Caki2 (cell line): Measurements from ENCODE around the gene SGMS1. TPM values are rescaled to one million over a fixed set of nuclear protein-coding genes. Genes with fewer than 3 reads are reported as not detected.
"Not testable (repeated sequence)": the region's sequence is repeated elsewhere in the genome, so short reads cannot be mapped to it uniquely, and the experiment has no call there.

Experiments
- DNase-seq: peaks from one replicate; pipeline ENCODE4 v3.0.0-alpha.2; 2015; ENCODE audit warnings: low read depth
- in situ Hi-C: cut with HindIII; loops from 2 replicates; pipeline ENCODE4 v1.10.0; 2016; ENCODE audit warnings: low sequenced_read_pairs, low pct_unique_long_range_greater_than_20kb, mixed read lengths
- total RNA-seq: library from RNA; depleted of rRNA; stranded (reverse); fragments of >200 nt; shearing (Covaris generic); gene quantifications from 2 replicates; pipeline ENCODE4 v1.2.3, GENCODE V29; 2014; ENCODE audit warnings: low replicate concordance; rRNA removed

The SGMS1 gene
- total RNA-seq = 52.0 and 54.6 TPM in 2 replicates

DNA sequence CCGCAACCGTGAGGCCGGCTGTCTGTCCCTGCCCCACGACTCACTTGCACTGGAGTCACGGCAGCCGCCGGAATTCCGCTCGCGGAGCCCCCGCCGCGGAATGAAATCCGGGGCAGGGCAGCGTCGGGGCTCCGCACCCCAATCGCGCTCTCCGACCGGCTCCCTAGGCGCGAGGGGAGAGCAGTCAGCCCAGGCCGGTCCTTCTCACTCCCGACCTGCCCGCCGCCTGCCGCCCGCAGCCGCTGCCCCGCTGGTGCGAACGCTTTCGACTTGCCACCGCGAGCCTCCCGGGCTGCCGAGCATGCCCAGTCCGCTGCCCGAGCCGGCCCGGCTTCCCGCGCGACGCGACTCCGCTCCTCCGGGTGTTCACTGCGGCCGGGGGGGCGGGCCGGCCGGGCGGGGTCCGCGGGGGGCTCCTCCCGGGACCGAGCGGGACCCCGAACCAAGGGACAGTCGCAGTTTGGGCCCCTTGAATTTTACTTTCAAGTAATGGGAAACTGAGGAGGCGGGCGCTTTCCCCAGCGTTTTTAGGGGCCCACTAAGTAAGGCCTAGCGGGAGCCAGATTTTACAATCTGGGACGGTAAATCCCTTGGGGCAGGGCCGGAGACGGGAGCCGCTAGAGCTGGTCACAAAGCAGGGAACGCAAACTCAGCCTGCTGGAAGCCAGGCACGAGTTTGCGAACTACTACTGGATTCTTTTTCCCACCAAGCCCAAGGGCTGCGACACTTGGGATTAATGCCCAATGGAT is at the start of gene SGMS1:
Gene SGMS1, minus strand, starts transcription at position 294 of the 750 bp plus-strand sequence. CDS start 279,842 bp downstream, outside the sequence.
- in situ Hi-C loops = no loop called here
- DNase-seq = peak; percentile 90

GRCh38 chr10:50672152-50672551 is 48.4 kb upstream of the SGMS1 start:
- in situ Hi-C loops, DNase-seq: not testable (repeated sequence)

GRCh38 chr10:50671645-50672044 is 47.9 kb upstream of the SGMS1 start:
- in situ Hi-C loops, DNase-seq: not testable (repeated sequence)

DNA sequence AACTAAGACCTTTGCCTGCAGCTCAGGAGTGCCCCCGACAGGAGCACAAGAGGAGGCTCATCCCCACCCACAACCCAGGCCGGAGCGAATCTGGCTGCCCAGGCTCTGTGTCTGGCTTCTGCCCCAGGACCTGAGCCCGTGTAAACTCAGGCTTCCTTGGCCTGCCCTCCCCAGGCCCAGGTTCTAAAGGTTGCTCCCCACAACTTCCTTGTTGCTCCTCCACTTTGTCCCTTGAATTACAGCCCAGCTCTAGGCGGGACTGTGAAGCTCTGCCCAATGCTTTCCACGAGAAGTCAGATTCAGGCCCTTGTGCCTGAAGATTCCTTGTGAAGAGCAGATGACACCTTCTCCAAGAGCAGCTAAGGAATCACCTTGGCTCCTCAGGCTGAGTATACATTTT is 46.2 kb upstream of the SGMS1 start:
- in situ Hi-C loops, DNase-seq: not testable (repeated sequence)

DNA sequence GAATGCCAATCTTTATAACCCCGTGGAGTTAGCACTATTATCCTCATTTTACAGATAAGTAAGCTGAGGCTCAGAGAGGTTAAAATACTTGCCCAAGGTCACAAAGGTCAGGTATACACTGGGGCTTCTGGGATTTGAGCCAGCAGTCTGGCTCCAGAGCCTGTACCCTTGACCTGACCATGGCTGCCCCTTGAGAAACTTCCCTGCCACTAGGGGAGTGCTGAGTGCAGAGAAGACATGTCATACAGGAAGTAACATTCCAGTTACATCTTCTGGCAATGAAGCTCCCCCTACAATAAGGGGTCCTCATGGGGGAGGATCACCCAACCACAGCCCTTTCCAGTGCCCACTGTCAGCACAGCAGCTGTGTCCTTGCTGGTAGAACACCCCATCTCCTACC is 43.6 kb upstream of the SGMS1 start:
- DNase-seq, in situ Hi-C loops: not testable (repeated sequence)

GRCh38 chr10:50662420-50662819 is 38.7 kb upstream of the SGMS1 start:
- in situ Hi-C loops, DNase-seq: not testable (repeated sequence)

GRCh38 chr10:50661563-50661962 is 37.8 kb upstream of the SGMS1 start:
- in situ Hi-C loops, DNase-seq: not testable (repeated sequence)

DNA sequence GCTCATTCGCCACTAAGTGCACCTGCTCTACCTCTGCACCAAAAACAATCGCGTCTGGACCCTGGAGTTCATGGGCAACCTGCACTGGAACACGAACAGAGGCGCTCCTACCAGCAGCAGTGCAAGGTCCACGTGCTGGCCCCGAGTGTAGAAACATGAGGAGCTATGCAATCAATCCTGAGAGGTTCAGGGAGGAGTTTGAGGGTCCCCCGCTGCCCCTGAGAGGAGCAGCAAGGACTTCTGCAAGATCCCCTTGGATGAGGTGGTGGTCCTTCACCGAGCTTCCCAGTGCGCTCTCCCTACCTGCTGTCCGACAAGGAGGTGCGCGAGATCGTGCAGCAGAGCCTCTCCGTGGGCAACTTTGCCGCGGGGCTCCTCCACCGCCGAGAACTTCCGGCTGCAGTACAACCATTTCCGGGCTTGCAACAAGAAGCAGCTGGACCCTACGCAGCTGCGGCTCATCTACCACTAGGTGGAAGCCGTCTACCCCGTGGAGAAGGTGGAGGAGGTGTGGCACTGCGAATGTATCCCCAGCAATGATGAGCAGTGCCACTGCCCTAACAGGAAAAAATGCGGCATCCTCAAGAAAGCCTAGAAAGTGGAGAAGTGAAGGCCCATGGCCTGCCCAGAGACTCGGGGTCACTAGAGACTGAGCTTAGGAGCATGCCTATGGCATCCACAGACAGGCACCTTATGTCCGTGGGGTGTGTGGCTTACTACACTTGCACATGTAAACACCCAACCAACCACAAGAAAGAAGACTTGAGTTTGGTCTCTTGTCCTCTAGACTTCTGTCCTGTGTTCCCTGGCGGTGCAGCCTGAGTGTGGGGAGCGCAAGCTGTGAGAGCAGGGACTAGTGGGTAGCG is 36.3 kb upstream of the SGMS1 start:
- in situ Hi-C loops = not testable (repeated sequence)
- peak; percentile 75 for DNase-seq

DNA sequence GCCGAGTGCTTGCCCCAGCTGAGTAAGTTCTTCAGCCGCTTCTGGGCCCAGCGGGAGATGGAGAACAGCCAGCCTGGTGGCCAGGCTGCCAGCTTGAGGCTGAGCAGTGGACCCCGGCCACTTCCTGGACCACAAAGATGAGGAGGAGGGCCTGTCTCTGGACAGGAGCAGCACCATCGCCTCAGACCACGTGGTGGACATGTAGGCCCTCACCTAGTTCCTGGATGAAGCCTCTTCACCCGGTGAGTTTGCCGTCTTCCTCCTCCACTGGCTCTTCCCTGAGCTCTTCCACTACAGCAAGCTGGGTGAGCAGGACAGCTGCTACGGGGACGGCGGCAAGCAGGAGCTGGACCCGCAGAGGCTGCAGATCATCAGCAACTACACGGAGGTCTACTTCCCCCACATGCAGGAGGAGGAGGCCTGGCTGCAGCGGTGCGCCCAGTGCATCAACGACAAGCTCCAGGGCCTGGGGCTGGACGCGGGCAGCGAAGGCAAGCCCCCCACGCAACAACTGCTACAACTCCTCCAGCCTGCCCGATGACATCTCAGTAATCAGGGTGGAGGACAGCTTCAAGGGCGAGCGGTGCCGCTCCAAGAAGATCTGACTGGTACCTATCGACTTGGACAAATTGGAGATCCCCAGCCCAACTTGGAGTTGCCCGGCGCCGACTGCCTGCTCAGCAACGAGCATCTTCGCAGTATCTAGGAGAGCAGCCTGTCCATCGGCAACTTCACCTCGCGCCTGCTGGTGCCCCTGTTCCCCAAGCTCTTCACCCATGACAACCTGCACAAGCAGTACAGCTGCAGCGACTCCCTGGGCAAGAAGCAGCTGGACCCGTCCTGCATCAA is 35.5 kb upstream of the SGMS1 start:
- in situ Hi-C loops, DNase-seq: not testable (repeated sequence)

- no peak for DNase-seq
- in situ Hi-C loops = no loop called here
Measured at GRCh38 chr10:50658165-50658564, 34.4 kb upstream of the SGMS1 start.

DNA sequence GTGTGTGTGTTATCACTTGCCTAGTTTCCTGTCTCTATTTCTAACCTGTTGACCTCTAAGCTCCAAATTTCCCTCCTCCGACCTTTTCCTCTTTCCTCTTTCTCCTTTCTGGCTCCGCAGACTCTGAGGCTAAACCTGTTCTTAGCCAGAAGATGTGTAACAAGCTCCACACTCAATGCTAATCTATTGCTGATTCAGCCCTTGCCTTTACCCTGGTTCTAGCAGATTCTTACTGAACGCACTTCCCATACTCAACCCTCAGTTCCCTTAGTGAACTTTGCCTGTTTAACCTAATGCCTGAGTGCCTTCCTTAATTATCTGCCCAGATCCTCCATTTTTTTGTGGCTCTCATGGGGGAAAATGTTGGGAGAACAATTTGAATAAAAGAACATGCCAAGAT is 30.0 kb upstream of the SGMS1 start:
- no peak for DNase-seq
- in situ Hi-C loops = no loop called here

DNA sequence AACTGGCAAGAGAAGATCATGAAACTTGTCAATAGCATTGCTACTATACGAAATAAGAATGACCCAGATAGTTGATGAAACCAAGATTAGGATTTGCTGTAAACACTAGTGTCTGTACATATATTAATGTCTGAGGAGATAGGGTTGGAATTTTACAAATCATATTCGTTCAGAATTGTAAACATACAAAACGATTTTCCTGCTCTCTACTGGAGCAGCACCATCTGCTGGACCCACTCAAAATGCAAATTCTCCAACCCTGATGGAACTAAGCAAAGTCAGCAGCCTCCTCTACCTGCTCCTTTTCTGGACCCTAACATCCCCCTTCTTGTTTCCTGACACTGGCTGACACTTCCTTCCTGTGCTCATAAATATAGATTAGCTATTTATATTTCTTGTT is 29.4 kb upstream of the SGMS1 start:
- in situ Hi-C loops = no loop called here
- DNase-seq = no peak

GRCh38 chr10:50651808-50652207 is 28.1 kb upstream of the SGMS1 start:
- in situ Hi-C loops = no loop called here
- no peak for DNase-seq

DNA sequence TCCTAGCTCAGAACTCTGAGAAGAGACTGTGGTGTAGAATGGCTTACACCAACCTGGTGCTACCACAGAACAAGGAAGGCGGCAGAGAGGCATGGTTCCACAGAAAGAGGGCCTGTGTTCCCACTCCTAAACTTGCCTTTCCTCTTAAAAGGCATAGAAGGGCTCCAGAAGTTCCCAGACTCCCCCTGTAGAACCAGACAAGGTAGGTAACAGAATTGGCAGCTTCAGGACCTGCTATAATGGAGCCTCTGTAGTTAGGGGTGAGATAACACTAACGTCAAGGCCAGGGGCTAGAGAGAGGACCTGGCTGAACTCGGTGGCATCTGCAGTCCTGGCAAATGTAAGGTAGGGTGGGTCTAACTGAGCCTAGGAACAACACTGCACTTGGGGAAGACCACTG is 26.7 kb upstream of the SGMS1 start:
- no peak for DNase-seq
- in situ Hi-C loops = no loop called here

DNA sequence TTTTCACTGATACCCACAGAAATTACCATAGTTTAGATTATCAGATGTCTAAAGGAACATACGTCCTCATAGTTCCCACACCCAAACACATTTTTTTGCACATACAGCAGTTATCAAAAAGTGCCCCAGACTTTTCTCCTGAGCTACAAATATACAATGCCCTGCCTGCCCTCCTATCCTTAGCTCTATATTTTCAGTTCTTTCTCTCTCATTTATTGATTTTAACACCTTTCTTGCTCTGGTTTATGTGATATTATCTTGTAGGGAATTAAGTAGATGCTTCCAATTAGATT is 25.1 kb upstream of the SGMS1 start:
- in situ Hi-C loops = no loop called here
- DNase-seq = no peak

DNA sequence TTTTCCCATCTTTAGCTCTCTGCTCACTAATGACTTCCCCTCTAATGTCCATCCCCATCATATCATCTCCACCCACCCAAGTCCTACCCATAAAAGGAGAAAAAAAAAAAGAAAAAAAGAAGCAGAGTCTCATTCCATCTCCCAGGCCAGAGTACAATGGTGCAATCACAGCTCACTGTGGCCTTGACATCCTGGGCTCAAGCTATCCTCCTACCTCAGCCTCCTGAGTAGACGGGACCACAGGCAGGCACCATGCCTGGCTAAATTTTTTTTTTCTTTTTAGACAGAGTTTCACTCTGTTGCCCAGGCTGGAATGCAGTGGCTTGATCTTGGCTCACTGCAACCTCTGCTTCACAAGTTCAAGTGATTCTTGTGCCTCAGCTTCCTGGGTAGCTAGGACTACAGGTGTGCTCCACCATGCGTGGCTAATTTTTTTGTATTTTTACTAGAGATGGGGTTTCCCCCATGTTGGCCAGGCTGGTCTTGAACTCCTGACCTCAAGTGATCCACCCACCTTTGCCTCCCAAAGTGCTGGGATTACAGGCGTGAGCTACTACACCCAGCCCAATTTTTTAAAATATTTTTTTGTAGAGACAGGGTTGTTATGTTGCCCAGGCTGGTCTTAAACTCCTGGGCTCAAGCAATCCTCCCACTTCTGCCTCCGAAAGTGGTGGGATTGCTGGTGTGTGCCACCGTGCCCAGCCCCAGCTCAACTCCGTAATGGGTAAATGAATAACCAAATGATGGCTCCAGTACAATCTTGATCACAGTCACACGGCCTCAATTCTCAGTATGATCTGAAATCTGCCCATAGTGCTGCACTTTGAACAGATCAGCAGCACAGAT is 24.6 kb upstream of the SGMS1 start:
- in situ Hi-C loops = no loop called here
- peak; percentile 5 for DNase-seq

DNA sequence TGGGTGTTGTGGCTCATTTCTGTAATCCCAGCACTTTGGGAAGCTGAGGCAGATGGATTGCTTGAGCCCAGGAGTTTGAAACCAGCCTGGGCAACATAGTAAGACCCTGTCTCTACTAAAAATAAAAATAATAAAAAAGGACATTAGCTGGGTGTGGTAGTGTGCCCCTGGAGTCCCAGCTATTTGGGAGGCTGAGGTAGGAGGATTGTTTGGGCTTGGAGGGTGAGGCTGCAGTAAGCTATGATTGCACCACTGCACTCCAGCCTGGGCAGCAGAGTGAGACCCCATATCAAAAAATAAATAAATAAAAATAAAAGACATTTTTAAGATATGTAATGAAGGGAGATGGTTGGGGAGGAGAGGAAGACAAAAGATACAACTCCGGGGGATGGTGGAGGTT is 23.6 kb upstream of the SGMS1 start:
- in situ Hi-C loops, DNase-seq: not testable (repeated sequence)

DNA sequence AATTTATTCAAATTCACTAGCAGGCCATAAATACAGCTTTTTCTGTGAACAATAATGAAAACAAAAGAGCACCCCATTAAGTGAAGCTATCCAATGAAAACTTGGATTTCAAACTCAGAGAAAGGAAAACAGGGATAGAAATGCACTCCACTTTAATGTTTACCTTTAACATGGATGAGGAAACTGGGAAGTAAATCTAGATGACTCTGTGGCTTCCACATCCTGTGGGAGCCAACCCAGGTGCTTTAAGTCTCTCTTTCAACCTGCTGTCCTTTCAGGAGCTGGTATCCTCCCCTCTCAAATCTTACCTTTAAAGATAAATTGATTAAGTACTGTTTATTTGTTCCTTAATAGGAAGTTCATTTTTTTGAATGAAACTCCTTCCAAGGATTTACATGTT is 21.5 kb upstream of the SGMS1 start:
- in situ Hi-C loops = no loop called here

More for the DNA sequence above, 21.5 kb upstream of the SGMS1 start:
- DNase-seq = no peak
